GM10248 (cell line): ENCODE data around the gene PRDM16.
A peak's percentile ranks its signal among the peaks of the same experiment; 100 is the strongest.

Experiments
- CTCF ChIA-PET: fragments of 300-600 bp; sonication (Branson Sonifier 250); formaldehyde crosslinking; extraction: SDS; loops from one replicate; lab custom pipeline; 2021; ENCODE audit warnings: antibody characterized with exemption; lab: Yijun Ruan, JAX
- POLR2A ChIA-PET: fragments of 350-650 bp; sonication (Branson Sonifier 250); formaldehyde crosslinking; extraction: SDS; loops from one replicate; lab custom pipeline; 2020; ENCODE audit warnings: antibody characterized with exemption; lab: Yijun Ruan, JAX
- DNase-seq: peaks from one replicate; pipeline ENCODE4 v3.0.0; 2012; ENCODE audit errors: extremely low spot score
- CTCF ChIP-seq: IDR thresholded peaks from 2 replicates; pipeline ENCODE4 v1.5.1; 2012; ENCODE audit warnings: mild to moderate bottlenecking, low read depth; ENCODE audit errors: extremely low read depth, missing control alignments, control extremely low read depth

PRDM16 gene

GRCh38 chr1:3450983-3451382, 382.0 kb downstream of the PRDM16 start:
- POLR2A ChIA-PET = no interaction called here
- TF ChIP-seq CTCF = no peak
- CTCF ChIA-PET = no interaction called here

GRCh38 chr1:3451994-3452865, 383.2 kb downstream of the PRDM16 start:
- no peak for TF ChIP-seq CTCF
- ChIA-PET POLR2A (no interaction called here), CTCF (interaction anchor here (0.6 to 2.6 kb wide), 28 partner anchors 7 to 349 kb away, joined by 3 to 41 read pairs (median 4); no protein-coding TSS in a partner anchor)
- no peak for DNase-seq

More at GRCh38 chr1:3450983-3451382, 382.0 kb downstream of the PRDM16 start:
- DNase-seq = no peak

GRCh38 chr1:3452866-3453175, 383.8 kb downstream of the PRDM16 start:
- CTCF ChIA-PET = interaction anchor here (0.6 to 2.6 kb wide), 29 partner anchors 8 to 349 kb away, joined by 3 to 41 read pairs (median 4); no protein-coding TSS in a partner anchor
- POLR2A ChIA-PET = no interaction called here
- TF ChIP-seq CTCF = no peak
- DNase-seq = no peak

- peak; percentile 90 for DNase-seq
- CTCF ChIA-PET = interaction anchor here (0.6 to 2.6 kb wide), 29 partner anchors 8 to 348 kb away, joined by 3 to 41 read pairs (median 4); no protein-coding TSS in a partner anchor
- POLR2A ChIA-PET = interaction anchor here (0.6 kb wide), 1 partner anchor 169 kb away, joined by 3 read pairs; no protein-coding TSS in a partner anchor
- peak; percentile 92 for TF ChIP-seq CTCF
These were observed 384.3 kb downstream of the PRDM16 start for GRCh38 chr1:3453203-3453761.

GRCh38 chr1:3453891-3454810, 385.1 kb downstream of the PRDM16 start, which contains the start of gene ARHGEF16:
Gene ARHGEF16, plus strand, starts transcription at chr1:3454665. Its CDS starts 8,420 bp downstream, at chr1:3463085.
- peak; percentile 18 for TF ChIP-seq CTCF
- CTCF ChIA-PET = interaction anchor here (1.2 to 2.6 kb wide), 11 partner anchors 8 to 175 kb away, joined by 4 to 41 read pairs (median 10); no protein-coding TSS in a partner anchor
- POLR2A ChIA-PET = no interaction called here
- no peak for DNase-seq
